ENCODE results near the gene GAREM1. TPM values are rescaled to one million over a fixed set of nuclear protein-coding genes. Genes with fewer than 3 reads are reported as not detected.

Gene GAREM1
- total RNA-seq, 1 donor from 2014 or later: 10.0 TPM

DNA sequence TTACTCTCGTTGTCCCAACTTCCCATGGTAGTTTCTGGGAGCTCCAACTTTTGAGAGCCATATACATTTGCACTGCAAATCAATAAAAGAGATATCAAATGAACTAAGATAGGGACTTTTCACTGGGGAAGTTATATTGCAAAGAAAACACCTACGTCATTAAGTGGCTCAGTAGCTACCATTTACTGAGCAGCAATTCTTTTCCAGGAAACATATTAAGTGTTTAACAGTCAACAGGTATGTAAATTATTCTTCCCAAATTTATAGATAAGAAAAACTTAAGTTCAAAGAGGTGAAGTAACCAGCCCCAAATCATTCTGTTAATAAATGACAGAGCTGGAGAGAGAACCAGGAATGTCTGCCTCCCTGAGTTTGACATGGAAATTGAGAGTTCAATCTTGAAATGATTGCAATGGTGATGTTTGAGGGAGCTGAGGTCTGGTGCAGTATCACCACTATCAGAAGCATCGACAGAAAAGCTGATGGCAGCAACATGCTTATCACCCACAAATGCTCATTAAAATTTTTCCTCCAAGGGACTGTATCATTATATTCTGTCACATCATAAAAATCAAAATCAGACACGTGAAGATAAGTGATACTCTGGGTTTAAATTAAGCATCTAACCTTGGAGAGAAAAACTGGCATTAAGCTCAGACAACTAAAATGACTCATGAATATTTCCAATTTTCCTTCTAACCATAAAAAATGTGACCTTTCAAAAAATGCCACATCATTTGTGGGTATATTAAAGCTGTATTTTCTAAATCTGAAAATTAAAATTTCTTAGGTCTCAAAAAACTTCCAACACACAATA, 43.4 kb downstream of the GAREM1 start:
- no peak for FAIRE-seq

GRCh38 chr18:32425466-32425865, 45.2 kb downstream of the GAREM1 start:
- DNase-seq (ENCODE audit: low read depth) (peak; percentile 80), FAIRE-seq (no peak)
- Histone ChIP-seq H3K4me3 (ENCODE audit: low read depth, low read length) (no peak overlapping the region), H3K36me3 (ENCODE audit: control insufficient read depth, insufficient read depth, low read length) (no peaks in the 10 kb centered on the region), H3K27me3 (ENCODE audit: control insufficient read depth, insufficient read depth, low read length) (no peaks in the 10 kb centered on the region)
- TF ChIP-seq, protein P1, sequence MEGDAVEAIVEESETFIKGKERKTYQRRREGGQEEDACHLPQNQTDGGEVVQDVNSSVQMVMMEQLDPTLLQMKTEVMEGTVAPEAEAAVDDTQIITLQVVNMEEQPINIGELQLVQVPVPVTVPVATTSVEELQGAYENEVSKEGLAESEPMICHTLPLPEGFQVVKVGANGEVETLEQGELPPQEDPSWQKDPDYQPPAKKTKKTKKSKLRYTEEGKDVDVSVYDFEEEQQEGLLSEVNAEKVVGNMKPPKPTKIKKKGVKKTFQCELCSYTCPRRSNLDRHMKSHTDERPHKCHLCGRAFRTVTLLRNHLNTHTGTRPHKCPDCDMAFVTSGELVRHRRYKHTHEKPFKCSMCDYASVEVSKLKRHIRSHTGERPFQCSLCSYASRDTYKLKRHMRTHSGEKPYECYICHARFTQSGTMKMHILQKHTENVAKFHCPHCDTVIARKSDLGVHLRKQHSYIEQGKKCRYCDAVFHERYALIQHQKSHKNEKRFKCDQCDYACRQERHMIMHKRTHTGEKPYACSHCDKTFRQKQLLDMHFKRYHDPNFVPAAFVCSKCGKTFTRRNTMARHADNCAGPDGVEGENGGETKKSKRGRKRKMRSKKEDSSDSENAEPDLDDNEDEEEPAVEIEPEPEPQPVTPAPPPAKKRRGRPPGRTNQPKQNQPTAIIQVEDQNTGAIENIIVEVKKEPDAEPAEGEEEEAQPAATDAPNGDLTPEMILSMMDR (IDR thresholded peaks at IDR 0.05; ENCODE audit: insufficient read depth, low read length, severe bottlenecking): no peak

More for the DNA sequence above, 43.4 kb downstream of the GAREM1 start:
- no peak for DNase-seq (ENCODE audit: low read depth)
- H3K36me3 ChIP-seq (ENCODE audit: control insufficient read depth, insufficient read depth, low read length): no peaks in the 10 kb centered on the region
- TF ChIP-seq, protein P1 (IDR thresholded peaks at IDR 0.05; ENCODE audit: insufficient read depth, low read length, severe bottlenecking): no peak
- no peak overlapping the region for H3K4me3 ChIP-seq (ENCODE audit: low read depth, low read length)
- H3K27me3 ChIP-seq (ENCODE audit: control insufficient read depth, insufficient read depth, low read length): no peaks in the 10 kb centered on the region

GRCh38 chr18:32424696-32425095, 46.0 kb downstream of the GAREM1 start:
- no peak for DNase-seq (ENCODE audit: low read depth)
- TF ChIP-seq, protein P1 (IDR thresholded peaks at IDR 0.05; ENCODE audit: insufficient read depth, low read length, severe bottlenecking): no peak
- Histone ChIP-seq H3K27me3 (ENCODE audit: control insufficient read depth, insufficient read depth, low read length) (no peaks in the 10 kb centered on the region), H3K4me3 (ENCODE audit: low read depth, low read length) (no peak overlapping the region), H3K36me3 (ENCODE audit: control insufficient read depth, insufficient read depth, low read length) (no peaks in the 10 kb centered on the region)
- no peak for FAIRE-seq

DNA sequence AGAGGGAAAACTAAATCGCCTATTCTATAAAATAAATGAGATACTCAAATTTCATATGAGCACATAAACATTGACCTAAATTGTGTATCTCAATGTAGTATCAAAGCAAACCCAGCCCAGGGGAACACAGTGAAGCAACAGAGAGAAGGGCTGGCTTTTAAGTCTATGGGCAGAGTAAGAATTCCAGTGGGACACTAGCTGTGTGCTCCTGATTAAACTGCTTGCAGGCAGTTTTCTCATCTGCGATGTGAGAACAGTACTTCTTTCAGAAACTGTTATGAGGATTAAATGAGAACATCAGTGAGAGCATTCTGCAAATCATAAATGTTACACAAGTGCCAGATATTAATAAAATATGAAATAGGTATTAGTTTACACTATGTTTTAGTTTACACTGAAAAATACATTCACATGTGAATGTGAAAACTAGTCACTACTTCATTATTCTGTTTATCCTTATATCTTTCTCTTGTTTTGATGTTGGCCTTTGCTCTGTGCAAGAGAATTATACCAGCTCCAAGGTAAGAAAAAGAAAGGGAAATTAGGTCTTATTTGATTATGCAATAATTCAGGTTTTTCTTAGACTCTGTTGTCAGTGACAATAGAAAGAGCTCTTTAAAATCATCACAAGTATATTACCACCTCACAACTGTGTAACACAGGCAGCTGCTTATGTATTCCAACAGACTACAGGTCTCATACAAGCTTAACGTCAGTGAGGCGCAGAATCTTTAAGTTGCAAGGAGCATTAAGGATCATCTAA, 47.5 kb downstream of the GAREM1 start:
- FAIRE-seq: no peak
- H3K4me3 ChIP-seq (ENCODE audit: low read depth, low read length): no peak overlapping the region

GRCh38 chr18:32422201-32422600, 48.5 kb downstream of the GAREM1 start:
- no peak for FAIRE-seq
- DNase-seq (ENCODE audit: low read depth): no peak
- Histone ChIP-seq H3K4me3 (ENCODE audit: low read depth, low read length) (no peak overlapping the region), H3K36me3 (ENCODE audit: control insufficient read depth, insufficient read depth, low read length) (no peaks in the 10 kb centered on the region), H3K27me3 (ENCODE audit: control insufficient read depth, insufficient read depth, low read length) (no peaks in the 10 kb centered on the region)
- TF ChIP-seq, protein P1 (IDR thresholded peaks at IDR 0.05; ENCODE audit: insufficient read depth, low read length, severe bottlenecking): no peak

More for the DNA sequence above, 47.5 kb downstream of the GAREM1 start:
- no peaks in the 10 kb centered on the region for H3K36me3 ChIP-seq (ENCODE audit: control insufficient read depth, insufficient read depth, low read length)
- TF ChIP-seq, protein P1 (IDR thresholded peaks at IDR 0.05; ENCODE audit: insufficient read depth, low read length, severe bottlenecking): no peak
- H3K27me3 ChIP-seq (ENCODE audit: control insufficient read depth, insufficient read depth, low read length): no peaks in the 10 kb centered on the region
- no peak for DNase-seq (ENCODE audit: low read depth)
